HG02943 (cell line): ENCODE measurements around the gene KRT13.

Experiments used
- ATAC-seq: cut with Tn5 transposase; IDR thresholded peaks from one replicate; pipeline ENCODE4 v1.9.1; 2021; ENCODE audit warnings: mild to moderate bottlenecking, low read depth, moderate library complexity; ENCODE audit not compliant: unreplicated experiment

KRT13 gene

GRCh38 chr17:41538565-41538991 lies 33.2 kb upstream of the KRT13 start:
- ATAC-seq: no peak

- no peak for ATAC-seq
Observed at GRCh38 chr17:41537990-41538389, 32.6 kb upstream of the KRT13 start.

- no peak for ATAC-seq
Observed at GRCh38 chr17:41537614-41537954, 32.2 kb upstream of the KRT13 start.

GRCh38 chr17:41536741-41537613 lies 31.6 kb upstream of the KRT13 start:
- no peak for ATAC-seq

GRCh38 chr17:41535764-41536481 lies 30.5 kb upstream of the KRT13 start:
- no peak for ATAC-seq

GRCh38 chr17:41534899-41535546 lies 29.6 kb upstream of the KRT13 start:
- no peak for ATAC-seq

GRCh38 chr17:41533613-41534012 lies 28.2 kb upstream of the KRT13 start:
- ATAC-seq: no peak

- no peak for ATAC-seq
Observed at GRCh38 chr17:41532947-41533570, 27.6 kb upstream of the KRT13 start.

GRCh38 chr17:41531993-41532392 lies 26.6 kb upstream of the KRT13 start:
- no peak for ATAC-seq

- no peak for ATAC-seq
Observed at GRCh38 chr17:41530062-41531048, 24.9 kb upstream of the KRT13 start.

GRCh38 chr17:41529491-41529915 lies 24.1 kb upstream of the KRT13 start:
- no peak for ATAC-seq

GRCh38 chr17:41528959-41529353 lies 23.5 kb upstream of the KRT13 start:
- ATAC-seq: no peak

- ATAC-seq: no peak
Observed at GRCh38 chr17:41527063-41528023, 21.9 kb upstream of the KRT13 start.

- ATAC-seq: no peak
Observed at GRCh38 chr17:41524261-41524660, 18.8 kb upstream of the KRT13 start.

GRCh38 chr17:41523787-41524186 lies 18.4 kb upstream of the KRT13 start:
- no peak for ATAC-seq

GRCh38 chr17:41523225-41523593 lies 17.8 kb upstream of the KRT13 start:
- ATAC-seq: no peak

- ATAC-seq: no peak
Observed at GRCh38 chr17:41522301-41523224, 17.2 kb upstream of the KRT13 start.
